HepG2 (cell line): ENCODE results near the gene CRYM. TPM values are rescaled to one million over a fixed set of nuclear protein-coding genes. Genes with fewer than 3 reads are reported as not detected.

Experiments used
- CCDC6 ChIP-seq: sonication (generic); formaldehyde crosslinking; IDR thresholded peaks from 2 replicates; pipeline ENCODE4 v1.8.1; 2022; ENCODE audit warnings: mild to moderate bottlenecking, missing genetic modification reagents, moderate library complexity
- GATA4 ChIP-seq: sonication (generic); IDR thresholded peaks from 2 replicates; pipeline ENCODE4 v1.6.1; 2016; ENCODE audit warnings: antibody characterized with exemption, low read depth, borderline replicate concordance
- NBN ChIP-seq: fragments of 450-650 bp; conservative IDR thresholded peaks from 2 replicates; pipeline ENCODE4 v1.6.1; 2017
- NFE2L1 ChIP-seq: sonication (generic); formaldehyde crosslinking; IDR thresholded peaks from 2 replicates; pipeline ENCODE4 v1.4.0; 2020; ENCODE audit warnings: missing genetic modification reagents, mild to moderate bottlenecking, borderline replicate concordance
- REPIN1 ChIP-seq: sonication (generic); formaldehyde crosslinking; IDR thresholded peaks from 2 replicates; pipeline ENCODE4 v1.8.0; 2022; ENCODE audit warnings: missing genetic modification reagents, low read depth, mild to moderate bottlenecking, borderline replicate concordance
- SP5 ChIP-seq: IDR thresholded peaks from 2 replicates; pipeline ENCODE4 v1.6.1; 2016; ENCODE audit warnings: low read depth, borderline replicate concordance
- STAG1 ChIP-seq: sonication (generic); formaldehyde crosslinking; IDR thresholded peaks from 2 replicates; pipeline ENCODE4 v1.4.0; 2020; ENCODE audit warnings: missing genetic modification reagents
- ZNF558 ChIP-seq: sonication (generic); formaldehyde crosslinking; IDR thresholded peaks from 2 replicates; pipeline ENCODE4 v1.9.0; 2022; ENCODE audit warnings: mild to moderate bottlenecking, missing genetic modification reagents, borderline replicate concordance
- ZNF614 ChIP-seq: IDR thresholded peaks from 2 replicates; pipeline ENCODE4 v1.6.1; 2018; ENCODE audit warnings: missing biosample characterization, missing genetic modification reagents, inconsistent platforms, borderline replicate concordance
- ZNF782 ChIP-seq: sonication (generic); formaldehyde crosslinking; IDR thresholded peaks from 2 replicates; pipeline ENCODE4 v1.4.0; 2020; ENCODE audit warnings: missing genetic modification reagents, mild to moderate bottlenecking, borderline replicate concordance
- ZSCAN31 ChIP-seq: sonication (generic); formaldehyde crosslinking; IDR thresholded peaks from 2 replicates; pipeline ENCODE4 v1.5.0; 2020; ENCODE audit warnings: low read depth, mild to moderate bottlenecking, missing genetic modification reagents
- ZZZ3 ChIP-seq: sonication (generic); formaldehyde crosslinking; IDR thresholded peaks from 2 replicates; pipeline ENCODE4 v1.4.0; 2020; ENCODE audit warnings: missing genetic modification reagents, mild to moderate bottlenecking, borderline replicate concordance
- polyA plus RNA-seq, 8 experiments: library from polyadenylated mRNA; depleted of rRNA in 3 of 8; stranded (reverse) in 7 of 8; unstranded in 1 of 8; fragments of >200 nt; fragmentation: Illumina TruSeq in 4 of 8; extraction: Trizol in 4 of 8; gene quantifications; 2 replicates each; pipeline versions ENCODE4 v1.2.1 to v1.2.3, GENCODE V29; 2011 to 2016; ENCODE audit warnings: low read depth in 4 of 8, missing spikeins in 1 of 8, mixed read lengths in 1 of 8; ENCODE audit not compliant: insufficient read depth in 1 of 8
- total RNA-seq, 5 experiments: library from RNA; depleted of rRNA; stranded (reverse); fragments of >200 nt; fragmentation: Illumina TruSeq; extraction: Trizol; gene quantifications; 2 replicates each; pipeline ENCODE4 v1.2.3, GENCODE V29; 2016; ENCODE audit warnings: low read depth in 1 of 5
- TF ChIP-seq, protein P1 (sequence below): IDR thresholded peaks from 2 replicates; pipeline ENCODE4 v1.6.1; 2012; ENCODE audit warnings: inconsistent platforms
- TF ChIP-seq, protein P2 (sequence below): sonication (generic); formaldehyde crosslinking; IDR thresholded peaks from 2 replicates; pipeline ENCODE4 v1.4.0; 2020; ENCODE audit warnings: missing genetic modification reagents, mild to moderate bottlenecking, borderline replicate concordance
- TF ChIP-seq, protein P3 (sequence below): sonication (generic); formaldehyde crosslinking; IDR thresholded peaks from 2 replicates; pipeline ENCODE4 v1.4.0; 2020; ENCODE audit warnings: low read depth, mild to moderate bottlenecking, missing genetic modification reagents
- TF ChIP-seq, protein P4 (sequence below): sonication (generic); formaldehyde crosslinking; IDR thresholded peaks from 2 replicates; pipeline ENCODE4 v1.4.0; 2020; ENCODE audit warnings: missing genetic modification reagents, borderline replicate concordance
- TF ChIP-seq, protein P5 (sequence below): sonication (generic); formaldehyde crosslinking; IDR thresholded peaks from 2 replicates; pipeline ENCODE4 v1.5.0; 2020; ENCODE audit warnings: missing genetic modification reagents
- TF ChIP-seq, protein P6 (sequence below): sonication (generic); formaldehyde crosslinking; IDR thresholded peaks from 2 replicates; pipeline ENCODE4 v1.8.0; 2023; ENCODE audit warnings: mild to moderate bottlenecking, missing genetic modification reagents
- TF ChIP-seq, protein P7 (sequence below): IDR thresholded peaks from 2 replicates; pipeline ENCODE4 v1.6.1; 2016; ENCODE audit warnings: mild to moderate bottlenecking

Gene CRYM
- total and polyA plus RNA-seq, 2 of the 13 experiments (the other 11 are each of a cell fraction or from before 2014, with no cell fraction given), result 1.9 to 2.2 TPM

DNA sequence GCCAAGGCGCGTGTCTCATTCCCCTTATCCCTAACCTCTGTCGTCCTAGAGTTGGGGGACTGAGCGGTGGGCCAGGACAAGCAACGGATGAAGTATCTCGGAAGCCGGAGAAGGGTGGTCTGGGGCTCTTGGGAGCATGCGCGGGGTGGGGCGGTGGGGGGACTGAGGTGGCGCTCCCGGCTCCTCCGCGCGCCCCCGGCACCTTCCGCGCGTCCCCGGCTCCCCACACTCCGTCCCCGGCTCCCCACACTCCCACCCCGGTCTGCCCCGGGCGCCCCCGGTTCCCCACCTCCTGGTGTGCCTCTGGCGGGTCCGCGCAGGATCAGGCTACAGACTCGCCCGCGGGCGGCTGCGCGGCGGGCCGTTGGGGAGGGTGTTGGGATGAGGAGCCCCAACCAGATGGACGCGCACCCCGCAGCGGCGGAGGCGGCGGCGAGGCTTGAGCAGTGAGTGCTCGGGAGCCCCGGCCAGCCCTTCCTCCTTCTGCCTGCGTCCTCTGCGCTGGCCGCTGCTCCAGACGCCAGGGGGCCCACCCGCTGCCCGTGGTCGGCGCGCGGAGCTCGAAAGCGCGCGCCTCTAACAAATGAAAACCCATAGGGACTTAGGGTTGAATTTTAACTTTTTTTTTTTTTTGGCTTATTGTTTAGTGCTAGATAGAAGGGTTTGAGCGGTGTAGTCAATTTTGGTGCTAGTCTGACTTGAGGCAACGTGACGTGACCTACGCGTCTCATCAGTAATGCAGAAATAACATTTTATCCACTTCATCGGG, 5.6 kb upstream of the CRYM start (continued):
- TF ChIP-seq REPIN1 (peak; percentile 42; the same call in 1 of the 2 replicates), ZNF782 (CRISPR knock-in tag) (0 out of 2 replicates have a peak, but pooled peaks have one; percentile 45), SP5 (CRISPR knock-in tag) (0 out of 2 replicates have a peak, but pooled peaks have one; percentile 29), ZZZ3 (no peak), ZNF558 (CRISPR knock-in tag) (no peak), ZNF614 (CRISPR knock-in tag) (peak; percentile 44; the same call in 1 of the 2 replicates), NBN (no peak), NFE2L1 (no peak), STAG1 (CRISPR knock-in tag) (peak; percentile 73), GATA4 (no peak), ZSCAN31 (CRISPR knock-in tag) (peak; percentile 89), CCDC6 (CRISPR knock-in tag) (no peak)
- TF ChIP-seq, protein P1, sequence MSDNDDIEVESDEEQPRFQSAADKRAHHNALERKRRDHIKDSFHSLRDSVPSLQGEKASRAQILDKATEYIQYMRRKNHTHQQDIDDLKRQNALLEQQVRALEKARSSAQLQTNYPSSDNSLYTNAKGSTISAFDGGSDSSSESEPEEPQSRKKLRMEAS, result peak; percentile 34
- TF ChIP-seq, protein P2, sequence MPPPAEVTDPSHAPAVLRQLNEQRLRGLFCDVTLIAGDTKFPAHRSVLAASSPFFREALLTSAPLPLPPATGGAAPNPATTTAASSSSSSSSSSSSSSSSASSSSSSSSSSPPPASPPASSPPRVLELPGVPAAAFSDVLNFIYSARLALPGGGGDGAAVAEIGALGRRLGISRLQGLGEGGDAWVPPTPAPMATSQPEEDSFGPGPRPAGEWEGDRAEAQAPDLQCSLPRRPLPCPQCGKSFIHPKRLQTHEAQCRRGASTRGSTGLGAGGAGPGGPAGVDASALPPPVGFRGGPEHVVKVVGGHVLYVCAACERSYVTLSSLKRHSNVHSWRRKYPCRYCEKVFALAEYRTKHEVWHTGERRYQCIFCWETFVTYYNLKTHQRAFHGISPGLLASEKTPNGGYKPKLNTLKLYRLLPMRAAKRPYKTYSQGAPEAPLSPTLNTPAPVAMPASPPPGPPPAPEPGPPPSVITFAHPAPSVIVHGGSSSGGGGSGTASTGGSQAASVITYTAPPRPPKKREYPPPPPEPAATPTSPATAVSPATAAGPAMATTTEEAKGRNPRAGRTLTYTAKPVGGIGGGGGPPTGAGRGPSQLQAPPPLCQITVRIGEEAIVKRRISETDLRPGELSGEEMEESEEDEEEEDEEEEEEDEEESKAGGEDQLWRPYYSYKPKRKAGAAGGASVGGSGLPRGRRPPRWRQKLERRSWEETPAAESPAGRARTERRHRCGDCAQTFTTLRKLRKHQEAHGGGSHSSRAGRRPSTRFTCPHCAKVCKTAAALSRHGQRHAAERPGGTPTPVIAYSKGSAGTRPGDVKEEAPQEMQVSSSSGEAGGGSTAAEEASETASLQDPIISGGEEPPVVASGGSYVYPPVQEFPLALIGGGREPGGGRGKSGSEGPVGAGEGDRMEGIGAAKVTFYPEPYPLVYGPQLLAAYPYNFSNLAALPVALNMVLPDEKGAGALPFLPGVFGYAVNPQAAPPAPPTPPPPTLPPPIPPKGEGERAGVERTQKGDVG, result no peak
- TF ChIP-seq, protein P3, sequence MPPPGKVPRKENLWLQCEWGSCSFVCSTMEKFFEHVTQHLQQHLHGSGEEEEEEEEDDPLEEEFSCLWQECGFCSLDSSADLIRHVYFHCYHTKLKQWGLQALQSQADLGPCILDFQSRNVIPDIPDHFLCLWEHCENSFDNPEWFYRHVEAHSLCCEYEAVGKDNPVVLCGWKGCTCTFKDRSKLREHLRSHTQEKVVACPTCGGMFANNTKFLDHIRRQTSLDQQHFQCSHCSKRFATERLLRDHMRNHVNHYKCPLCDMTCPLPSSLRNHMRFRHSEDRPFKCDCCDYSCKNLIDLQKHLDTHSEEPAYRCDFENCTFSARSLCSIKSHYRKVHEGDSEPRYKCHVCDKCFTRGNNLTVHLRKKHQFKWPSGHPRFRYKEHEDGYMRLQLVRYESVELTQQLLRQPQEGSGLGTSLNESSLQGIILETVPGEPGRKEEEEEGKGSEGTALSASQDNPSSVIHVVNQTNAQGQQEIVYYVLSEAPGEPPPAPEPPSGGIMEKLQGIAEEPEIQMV, result no peak
- TF ChIP-seq, protein P4, sequence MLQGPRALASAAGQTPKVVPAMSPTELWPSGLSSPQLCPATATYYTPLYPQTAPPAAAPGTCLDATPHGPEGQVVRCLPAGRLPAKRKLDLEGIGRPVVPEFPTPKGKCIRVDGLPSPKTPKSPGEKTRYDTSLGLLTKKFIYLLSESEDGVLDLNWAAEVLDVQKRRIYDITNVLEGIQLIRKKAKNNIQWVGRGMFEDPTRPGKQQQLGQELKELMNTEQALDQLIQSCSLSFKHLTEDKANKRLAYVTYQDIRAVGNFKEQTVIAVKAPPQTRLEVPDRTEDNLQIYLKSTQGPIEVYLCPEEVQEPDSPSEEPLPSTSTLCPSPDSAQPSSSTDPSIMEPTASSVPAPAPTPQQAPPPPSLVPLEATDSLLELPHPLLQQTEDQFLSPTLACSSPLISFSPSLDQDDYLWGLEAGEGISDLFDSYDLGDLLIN, result no peak
- TF ChIP-seq, protein P5, sequence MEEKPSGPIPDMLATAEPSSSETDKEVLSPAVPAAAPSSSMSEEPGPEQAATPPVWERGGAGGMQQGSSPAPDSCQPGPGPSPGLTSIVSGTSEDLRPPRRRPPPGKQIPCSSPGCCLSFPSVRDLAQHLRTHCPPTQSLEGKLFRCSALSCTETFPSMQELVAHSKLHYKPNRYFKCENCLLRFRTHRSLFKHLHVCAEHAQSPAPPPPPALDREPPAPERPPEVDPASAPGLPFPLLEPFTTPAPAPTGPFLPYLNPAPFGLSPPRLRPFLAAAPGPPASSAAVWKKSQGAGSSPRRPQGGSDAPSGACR (CRISPR knock-in tag), result 0 out of 2 replicates have a peak, but pooled peaks have one; percentile 61
- TF ChIP-seq, protein P6, sequence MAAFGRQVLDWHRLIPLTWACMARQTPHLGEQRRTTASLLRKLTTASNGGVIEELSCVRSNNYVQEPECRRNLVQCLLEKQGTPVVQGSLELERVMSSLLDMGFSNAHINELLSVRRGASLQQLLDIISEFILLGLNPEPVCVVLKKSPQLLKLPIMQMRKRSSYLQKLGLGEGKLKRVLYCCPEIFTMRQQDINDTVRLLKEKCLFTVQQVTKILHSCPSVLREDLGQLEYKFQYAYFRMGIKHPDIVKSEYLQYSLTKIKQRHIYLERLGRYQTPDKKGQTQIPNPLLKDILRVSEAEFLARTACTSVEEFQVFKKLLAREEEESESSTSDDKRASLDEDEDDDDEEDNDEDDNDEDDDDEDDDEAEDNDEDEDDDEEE, result no peak
- TF ChIP-seq, protein P7, sequence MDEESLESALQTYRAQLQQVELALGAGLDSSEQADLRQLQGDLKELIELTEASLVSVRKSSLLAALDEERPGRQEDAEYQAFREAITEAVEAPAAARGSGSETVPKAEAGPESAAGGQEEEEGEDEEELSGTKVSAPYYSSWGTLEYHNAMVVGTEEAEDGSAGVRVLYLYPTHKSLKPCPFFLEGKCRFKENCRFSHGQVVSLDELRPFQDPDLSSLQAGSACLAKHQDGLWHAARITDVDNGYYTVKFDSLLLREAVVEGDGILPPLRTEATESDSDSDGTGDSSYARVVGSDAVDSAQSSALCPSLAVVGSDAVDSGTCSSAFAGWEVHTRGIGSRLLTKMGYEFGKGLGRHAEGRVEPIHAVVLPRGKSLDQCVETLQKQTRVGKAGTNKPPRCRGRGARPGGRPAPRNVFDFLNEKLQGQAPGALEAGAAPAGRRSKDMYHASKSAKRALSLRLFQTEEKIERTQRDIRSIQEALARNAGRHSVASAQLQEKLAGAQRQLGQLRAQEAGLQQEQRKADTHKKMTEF (CRISPR knock-in tag), result peak; percentile 71; the same call in 1 of the 2 replicates
